ENCODE data around the gene FMO5.

The FMO5 gene

GRCh38 chr1:147142886-147143285 is 82.3 kb downstream of the FMO5 start:
- DNase-seq (ENCODE audit: low spot score) = no peak
